NCI-H510A treated with DMSO at 0.1 percent for 48 hours (cell line): ENCODE results near the gene BNIP5.
A peak's percentile ranks its signal among the peaks of the same experiment; 100 is the strongest.

ENCODE experiments used
- DNase-seq: peaks from one replicate; lab custom pipeline; 2025; lab: John Stamatoyannopoulos, UW

The BNIP5 gene, protein sequence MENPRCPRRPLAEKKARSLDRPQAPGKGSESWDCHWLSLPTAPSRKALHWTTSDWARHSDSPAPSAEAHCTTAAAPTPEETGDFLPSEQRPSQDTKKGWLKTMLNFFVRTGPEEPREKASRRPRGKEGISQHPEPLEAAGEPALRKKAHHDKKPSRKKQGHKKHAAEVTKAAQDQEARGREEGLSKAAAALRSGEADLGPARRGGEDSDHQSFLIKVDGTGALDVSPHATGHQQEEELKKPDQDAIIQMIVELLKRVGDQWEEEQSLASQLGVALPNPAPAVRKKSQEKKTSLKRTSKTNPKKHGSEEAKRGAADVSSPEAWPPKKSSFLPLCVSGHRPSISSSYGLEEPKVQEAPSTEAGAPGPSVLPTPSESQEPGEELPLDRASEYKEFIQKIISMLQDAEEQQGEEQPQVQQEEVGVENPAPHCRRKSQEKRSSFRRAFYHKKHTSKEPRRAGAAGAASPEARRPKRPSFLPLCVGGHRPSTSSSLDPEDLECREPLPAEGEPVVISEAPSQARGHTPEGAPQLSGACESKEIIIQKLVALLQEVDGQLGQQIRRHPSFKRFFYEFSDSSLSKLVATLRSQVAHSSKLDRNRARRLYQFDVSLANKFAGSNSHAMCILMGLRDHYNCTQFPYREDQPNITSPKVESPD

DNA sequence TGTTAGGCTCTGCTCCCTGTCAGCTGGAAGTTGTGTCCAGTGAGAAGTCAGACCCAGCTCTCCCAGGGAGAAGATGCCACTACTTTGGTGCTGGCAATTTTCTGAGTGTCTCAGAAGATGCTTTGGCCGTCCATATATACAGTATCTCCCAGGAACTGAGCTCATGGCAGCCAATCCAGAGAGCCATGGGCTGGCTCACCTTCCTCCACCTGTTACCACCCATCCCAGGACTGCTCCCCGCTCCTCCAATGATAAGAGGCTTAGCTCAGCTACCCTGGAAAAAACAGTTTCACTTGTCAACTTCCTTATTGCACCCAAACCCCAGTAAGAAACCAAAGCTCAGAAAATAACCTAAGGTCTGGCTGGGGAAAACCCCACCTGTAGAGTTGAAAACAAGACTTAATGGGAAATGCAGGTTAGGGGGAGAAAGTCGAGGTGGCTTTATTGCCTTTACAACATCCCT, at the start of gene BNIP5:
Gene BNIP5, minus strand, starts transcription at position 110 of the 463 bp plus-strand sequence. CDS start 6,198 bp downstream, outside the sequence.
- peak; percentile 23 for DNase-seq

GRCh38 chr6:36384095-36384494, 47.4 kb upstream of the BNIP5 start:
- no peak for DNase-seq

DNA sequence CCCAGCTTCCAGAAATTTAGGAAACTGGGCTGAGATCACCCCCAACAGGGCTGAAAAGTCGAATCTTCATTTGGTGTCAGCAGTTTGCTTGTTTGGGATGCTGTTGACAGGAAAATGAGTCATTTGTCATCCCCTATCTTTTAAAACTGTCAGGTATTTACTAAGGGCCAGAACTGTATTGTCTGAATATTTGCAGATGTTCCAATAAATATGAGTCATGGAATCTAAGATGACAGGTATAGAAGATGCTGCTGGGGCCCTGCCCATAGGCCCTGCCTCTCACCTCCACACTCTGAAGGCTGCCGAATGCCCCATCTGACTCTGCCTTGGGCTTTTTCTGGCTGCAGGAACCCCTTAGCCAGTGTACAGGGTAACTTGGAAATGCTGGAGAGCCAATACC, 46.9 kb upstream of the BNIP5 start:
- DNase-seq = no peak

GRCh38 chr6:36382976-36383375, 46.3 kb upstream of the BNIP5 start:
- no peak for DNase-seq

DNA sequence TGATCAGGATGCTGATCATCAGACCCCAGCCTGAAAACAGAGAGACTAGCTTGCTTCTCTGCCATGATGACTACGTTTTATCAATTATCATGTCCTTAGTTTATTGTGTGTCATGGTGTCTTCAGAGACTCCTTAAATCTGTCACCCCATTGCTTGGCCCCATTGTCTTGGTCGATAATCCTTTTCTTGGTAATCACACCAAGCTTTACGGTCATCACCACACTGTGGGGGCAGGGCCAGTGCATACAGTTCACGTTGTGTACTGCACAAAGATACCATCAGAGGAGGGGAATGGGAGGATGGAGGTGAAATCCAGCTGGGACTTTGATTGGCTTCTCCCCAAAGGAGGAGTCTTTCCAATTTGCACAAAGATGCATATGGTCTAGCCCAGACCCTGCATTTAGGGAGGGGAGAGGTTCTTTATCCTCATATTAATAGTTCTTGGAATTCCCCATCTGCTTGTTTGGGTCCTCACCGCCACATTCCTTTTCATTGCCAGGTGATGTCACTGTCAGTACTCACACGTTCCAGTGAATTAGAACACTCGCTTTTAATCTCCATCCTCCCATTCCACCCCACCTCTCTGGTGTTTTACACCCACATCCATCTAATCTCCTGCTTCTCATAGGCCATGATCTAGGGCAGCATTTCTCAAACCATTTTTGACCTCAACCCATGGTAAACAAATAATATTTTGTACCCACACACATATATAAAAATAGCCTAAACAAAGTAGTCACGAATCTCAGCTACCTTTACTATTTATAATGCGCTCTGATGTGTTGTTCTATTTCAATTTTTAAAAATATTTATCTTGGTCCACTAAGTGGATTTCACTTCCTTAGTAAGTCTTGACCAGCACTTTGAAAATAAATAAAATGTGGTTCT, 45.1 kb upstream of the BNIP5 start:
- DNase-seq = no peak

DNA sequence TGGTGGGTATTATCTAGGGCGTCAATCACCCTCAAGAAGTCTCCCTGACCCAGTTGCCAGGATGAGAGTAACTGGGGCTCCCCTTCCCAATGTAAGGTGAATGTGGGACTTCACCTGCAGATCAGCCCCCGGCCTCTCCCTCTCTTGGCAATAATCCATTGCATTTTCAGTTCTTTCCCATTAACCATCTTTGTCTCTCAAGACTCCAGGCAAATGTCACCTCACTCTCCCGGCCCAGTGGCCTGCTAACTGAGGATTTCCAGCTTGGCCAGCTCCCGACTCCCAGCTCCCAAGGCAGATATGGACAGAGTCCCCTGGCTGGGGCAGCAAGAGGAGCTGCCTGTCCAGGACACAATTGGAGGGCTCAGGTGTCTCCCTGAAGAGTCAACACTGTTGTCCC, 43.5 kb upstream of the BNIP5 start:
- no peak for DNase-seq

- DNase-seq = no peak
Measured at GRCh38 chr6:36378936-36379335, 42.2 kb upstream of the BNIP5 start.

DNA sequence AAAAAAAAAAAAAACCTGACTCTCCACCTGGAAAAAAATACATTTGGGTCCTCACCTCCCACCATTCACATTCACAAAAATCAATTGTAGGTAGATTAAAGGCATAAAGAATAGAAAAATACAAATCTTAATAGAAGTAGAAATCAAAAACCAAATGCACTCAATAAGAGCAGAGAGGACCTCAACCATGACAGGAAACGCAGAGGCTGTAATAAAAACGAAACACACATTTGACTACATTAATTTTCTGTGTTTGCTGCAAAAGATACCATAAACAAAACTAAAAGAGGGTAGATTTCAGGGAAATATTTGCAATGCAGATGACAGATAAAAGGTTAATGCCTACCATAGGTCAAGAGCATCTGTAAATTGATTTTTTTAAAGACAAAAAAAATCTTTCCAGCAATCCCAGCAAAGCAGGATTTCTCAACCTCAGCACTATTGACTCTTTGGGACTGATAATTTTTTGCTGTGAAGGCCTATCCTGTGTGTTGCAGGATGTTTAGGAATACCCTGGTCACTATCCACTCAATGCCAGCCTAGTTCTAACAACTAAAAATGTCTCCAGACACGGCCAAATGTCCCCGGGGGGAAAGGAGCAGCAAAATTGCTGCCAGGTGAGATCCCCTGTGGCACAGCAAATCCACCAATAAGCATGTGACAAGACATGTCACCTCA, 41.7 kb upstream of the BNIP5 start:
- no peak for DNase-seq

DNA sequence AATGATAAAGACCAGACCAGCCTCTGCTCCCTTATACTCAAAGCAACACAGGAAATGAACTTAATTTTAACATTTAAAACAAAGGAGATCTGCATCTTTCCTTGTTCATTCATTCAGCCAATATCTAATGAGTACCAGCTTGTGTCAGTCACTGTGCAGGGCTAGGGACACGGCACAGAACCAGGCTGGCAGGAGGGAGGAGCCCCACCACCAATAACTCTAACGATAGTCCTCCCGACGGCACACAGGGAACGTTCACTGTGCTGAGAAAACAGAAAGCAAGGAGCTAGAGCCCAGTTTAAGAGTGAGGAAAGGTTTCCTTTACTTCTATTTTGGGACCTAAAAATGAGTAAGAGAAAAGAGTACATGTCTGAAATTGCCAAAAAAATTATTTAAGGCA, 40.9 kb upstream of the BNIP5 start:
- no peak for DNase-seq

- no peak for DNase-seq
Measured at GRCh38 chr6:36376742-36377141, 40.1 kb upstream of the BNIP5 start.

DNA sequence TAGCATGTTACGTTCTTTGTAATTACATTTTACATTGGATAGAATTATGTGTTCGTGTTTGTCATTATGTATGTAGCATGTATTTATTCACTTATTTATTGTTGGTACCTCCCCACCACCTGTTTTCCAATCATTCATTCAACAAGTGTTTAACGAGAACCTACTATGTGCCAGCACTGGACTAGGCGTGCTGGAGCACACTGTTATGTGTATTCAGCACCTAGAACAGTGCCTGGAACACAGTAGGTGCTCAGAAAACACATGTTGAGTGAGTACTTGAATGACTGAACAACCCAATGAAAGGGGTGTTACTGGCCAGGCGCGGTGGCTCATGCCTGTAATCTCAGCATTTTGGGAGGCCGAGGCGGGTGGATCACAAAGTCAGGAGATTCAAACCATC, 39.5 kb upstream of the BNIP5 start:
- DNase-seq = no peak

DNA sequence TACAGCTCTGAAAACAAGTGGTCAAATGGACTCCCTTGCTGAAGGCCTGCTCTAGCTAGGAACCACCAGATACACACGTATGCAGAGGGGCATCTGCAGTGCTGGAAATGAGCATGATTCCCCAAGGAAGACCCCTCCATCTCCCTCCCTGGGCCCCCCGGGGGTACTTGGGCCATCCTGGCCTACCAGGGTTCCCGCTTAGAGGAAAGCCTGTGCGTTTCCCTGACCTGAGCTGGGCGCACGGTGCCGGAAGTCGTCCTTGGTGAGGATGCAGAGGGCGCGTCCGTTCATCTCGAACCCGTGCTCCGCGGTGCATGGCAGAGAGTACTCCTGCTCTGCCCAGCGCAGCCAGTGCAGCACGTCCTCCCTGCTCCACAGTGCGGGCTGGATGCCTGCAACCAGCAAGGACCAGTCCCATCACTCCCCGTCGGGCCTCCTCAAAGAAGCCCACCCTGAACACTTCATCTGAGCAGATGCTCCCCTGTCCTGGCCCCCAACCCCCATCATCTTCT, 39.0 kb upstream of the BNIP5 start:
- no peak for DNase-seq

GRCh38 chr6:36374972-36375371, 38.3 kb upstream of the BNIP5 start:
- no peak for DNase-seq

DNA sequence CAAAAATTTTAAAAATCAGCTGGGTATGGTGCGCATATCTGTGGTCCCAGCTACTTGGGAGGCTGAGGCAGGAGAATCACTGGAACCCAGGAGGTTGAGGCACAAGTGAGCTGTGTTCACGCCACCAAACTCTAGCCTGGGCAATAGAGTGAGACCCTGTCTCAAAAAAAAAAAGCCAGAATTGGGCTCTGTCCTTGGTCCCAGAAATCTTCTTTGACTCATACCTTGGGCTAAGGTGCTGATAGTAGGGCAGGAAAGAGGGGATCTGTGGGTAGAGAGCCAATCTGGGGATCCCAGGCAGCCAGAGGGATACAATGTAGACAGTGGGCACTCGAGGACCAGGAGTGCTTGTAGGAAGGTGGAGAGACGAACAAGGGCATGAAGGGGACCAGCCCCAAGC, 37.5 kb upstream of the BNIP5 start:
- no peak for DNase-seq

DNA sequence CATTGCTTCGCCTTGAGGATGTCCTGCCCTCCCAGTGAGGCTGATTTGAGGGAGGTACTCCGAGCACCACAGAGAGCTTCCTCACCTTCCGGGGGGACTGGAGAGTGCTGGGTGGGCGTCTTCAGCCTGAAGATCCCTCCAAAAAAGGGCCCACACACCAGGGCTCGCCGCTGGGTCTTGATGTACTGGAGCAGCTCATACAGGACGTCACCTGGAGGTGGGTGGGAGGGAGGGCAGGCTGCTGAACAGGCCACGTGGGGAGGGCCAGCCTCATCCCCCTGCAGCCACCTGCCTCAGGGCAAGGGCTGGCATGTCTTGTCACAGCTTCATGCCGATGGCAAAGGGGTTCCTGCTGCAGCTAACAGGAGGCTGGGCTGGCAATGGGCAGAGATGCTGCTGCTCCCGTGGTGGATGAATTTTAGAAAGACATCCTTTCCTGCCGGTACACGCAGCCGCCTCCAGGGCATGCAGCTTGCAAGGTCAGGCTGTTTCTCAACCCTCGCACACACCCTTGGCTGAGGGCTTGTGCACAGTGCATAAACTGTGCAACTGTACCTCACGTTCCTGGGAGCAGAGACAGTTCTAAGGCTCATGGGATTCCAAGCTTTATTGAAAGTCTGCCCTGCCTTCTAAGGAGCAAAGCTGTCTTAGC, 36.8 kb upstream of the BNIP5 start:
- no peak for DNase-seq

GRCh38 chr6:36372088-36372487, 35.4 kb upstream of the BNIP5 start:
- DNase-seq = no peak

GRCh38 chr6:36371211-36371610, 34.5 kb upstream of the BNIP5 start:
- no peak for DNase-seq

GRCh38 chr6:36370638-36371037, 34.0 kb upstream of the BNIP5 start:
- no peak for DNase-seq

GRCh38 chr6:36368921-36369865, 32.5 kb upstream of the BNIP5 start:
- peak; percentile 93 for DNase-seq

- DNase-seq = no peak
Measured at GRCh38 chr6:36368421-36368820, 31.7 kb upstream of the BNIP5 start.
